ENCODE data around the gene PKNOX1.

DNA sequence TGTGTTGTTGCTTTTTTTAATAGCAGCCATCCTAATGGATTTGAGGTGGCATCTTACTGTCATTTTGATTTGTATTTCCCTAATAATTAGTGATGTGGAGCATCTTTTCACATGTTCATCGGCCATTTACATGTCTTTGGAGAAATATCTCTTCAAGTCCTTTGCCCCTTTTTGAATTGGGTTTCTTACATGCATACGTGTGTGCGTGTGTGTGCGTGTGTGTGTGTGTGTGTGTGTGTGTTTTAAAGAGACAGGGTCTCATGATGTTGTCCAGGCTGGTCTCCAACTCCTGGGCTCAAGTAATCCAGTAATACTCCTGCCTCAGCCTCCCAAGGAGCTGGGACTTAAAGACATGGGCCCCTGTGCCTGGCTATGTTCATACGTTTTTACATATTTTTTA, 9.5 kb downstream of the PKNOX1 start:
- TF ChIP-seq, protein P1, sequence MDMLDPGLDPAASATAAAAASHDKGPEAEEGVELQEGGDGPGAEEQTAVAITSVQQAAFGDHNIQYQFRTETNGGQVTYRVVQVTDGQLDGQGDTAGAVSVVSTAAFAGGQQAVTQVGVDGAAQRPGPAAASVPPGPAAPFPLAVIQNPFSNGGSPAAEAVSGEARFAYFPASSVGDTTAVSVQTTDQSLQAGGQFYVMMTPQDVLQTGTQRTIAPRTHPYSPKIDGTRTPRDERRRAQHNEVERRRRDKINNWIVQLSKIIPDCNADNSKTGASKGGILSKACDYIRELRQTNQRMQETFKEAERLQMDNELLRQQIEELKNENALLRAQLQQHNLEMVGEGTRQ (CRISPR knock-in tag; IDR thresholded peaks at IDR 0.05) = no peak
- TF ChIP-seq ZNF431 (CRISPR knock-in tag; IDR thresholded peaks at IDR 0.05) (no peak), ZNF174 (CRISPR knock-in tag; IDR thresholded peaks at IDR 0.05) (no peak), ZNF785 (CRISPR knock-in tag; IDR thresholded peaks at IDR 0.05) (no peak), POLR2AphosphoS5 (IDR thresholded peaks at IDR 0.05; ENCODE audit: control insufficient read depth, insufficient read depth, low read depth, low read length) (no peak), CEBPB (tag; IDR thresholded peaks at IDR 0.05) (no peak), TRIM28 (IDR thresholded peaks at IDR 0.05) (no peak), MAFG (tag; conservative IDR thresholded peaks at IDR 0.05) (no peak), E2F4 (CRISPR knock-in tag; IDR thresholded peaks at IDR 0.05; ENCODE audit: low read depth) (no peak), JUND (IDR thresholded peaks at IDR 0.05; ENCODE audit: borderline replicate concordance, low read depth, low read length) (no peak), JUND (tag; IDR thresholded peaks at IDR 0.05; ENCODE audit: borderline replicate concordance, low read depth, low read length) (no peak)
- TF ChIP-seq, protein P2, sequence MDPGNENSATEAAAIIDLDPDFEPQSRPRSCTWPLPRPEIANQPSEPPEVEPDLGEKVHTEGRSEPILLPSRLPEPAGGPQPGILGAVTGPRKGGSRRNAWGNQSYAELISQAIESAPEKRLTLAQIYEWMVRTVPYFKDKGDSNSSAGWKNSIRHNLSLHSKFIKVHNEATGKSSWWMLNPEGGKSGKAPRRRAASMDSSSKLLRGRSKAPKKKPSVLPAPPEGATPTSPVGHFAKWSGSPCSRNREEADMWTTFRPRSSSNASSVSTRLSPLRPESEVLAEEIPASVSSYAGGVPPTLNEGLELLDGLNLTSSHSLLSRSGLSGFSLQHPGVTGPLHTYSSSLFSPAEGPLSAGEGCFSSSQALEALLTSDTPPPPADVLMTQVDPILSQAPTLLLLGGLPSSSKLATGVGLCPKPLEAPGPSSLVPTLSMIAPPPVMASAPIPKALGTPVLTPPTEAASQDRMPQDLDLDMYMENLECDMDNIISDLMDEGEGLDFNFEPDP (CRISPR knock-in tag; IDR thresholded peaks at IDR 0.05) = no peak
- TF ChIP-seq, protein P3, sequence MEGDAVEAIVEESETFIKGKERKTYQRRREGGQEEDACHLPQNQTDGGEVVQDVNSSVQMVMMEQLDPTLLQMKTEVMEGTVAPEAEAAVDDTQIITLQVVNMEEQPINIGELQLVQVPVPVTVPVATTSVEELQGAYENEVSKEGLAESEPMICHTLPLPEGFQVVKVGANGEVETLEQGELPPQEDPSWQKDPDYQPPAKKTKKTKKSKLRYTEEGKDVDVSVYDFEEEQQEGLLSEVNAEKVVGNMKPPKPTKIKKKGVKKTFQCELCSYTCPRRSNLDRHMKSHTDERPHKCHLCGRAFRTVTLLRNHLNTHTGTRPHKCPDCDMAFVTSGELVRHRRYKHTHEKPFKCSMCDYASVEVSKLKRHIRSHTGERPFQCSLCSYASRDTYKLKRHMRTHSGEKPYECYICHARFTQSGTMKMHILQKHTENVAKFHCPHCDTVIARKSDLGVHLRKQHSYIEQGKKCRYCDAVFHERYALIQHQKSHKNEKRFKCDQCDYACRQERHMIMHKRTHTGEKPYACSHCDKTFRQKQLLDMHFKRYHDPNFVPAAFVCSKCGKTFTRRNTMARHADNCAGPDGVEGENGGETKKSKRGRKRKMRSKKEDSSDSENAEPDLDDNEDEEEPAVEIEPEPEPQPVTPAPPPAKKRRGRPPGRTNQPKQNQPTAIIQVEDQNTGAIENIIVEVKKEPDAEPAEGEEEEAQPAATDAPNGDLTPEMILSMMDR (IDR thresholded peaks at IDR 0.05 in 2 of 3, conservative IDR thresholded peaks at IDR 0.05 in 1 of 3; ENCODE audit: insufficient read depth in 2 of 3, low read depth in 1 of 3, low read length in 3 of 3) = no peak
- TF ChIP-seq, protein P4, sequence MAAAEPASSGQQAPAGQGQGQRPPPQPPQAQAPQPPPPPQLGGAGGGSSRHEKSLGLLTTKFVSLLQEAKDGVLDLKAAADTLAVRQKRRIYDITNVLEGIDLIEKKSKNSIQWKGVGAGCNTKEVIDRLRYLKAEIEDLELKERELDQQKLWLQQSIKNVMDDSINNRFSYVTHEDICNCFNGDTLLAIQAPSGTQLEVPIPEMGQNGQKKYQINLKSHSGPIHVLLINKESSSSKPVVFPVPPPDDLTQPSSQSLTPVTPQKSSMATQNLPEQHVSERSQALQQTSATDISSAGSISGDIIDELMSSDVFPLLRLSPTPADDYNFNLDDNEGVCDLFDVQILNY (CRISPR knock-in tag; IDR thresholded peaks at IDR 0.05) = no peak
- TF ChIP-seq, protein P5, sequence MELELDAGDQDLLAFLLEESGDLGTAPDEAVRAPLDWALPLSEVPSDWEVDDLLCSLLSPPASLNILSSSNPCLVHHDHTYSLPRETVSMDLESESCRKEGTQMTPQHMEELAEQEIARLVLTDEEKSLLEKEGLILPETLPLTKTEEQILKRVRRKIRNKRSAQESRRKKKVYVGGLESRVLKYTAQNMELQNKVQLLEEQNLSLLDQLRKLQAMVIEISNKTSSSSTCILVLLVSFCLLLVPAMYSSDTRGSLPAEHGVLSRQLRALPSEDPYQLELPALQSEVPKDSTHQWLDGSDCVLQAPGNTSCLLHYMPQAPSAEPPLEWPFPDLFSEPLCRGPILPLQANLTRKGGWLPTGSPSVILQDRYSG (tag; conservative IDR thresholded peaks at IDR 0.05; ENCODE audit: low read depth) = no peak

Measured in K562 (cell line).